IMR-90 (cell line): ENCODE results near the gene PLXNA4. TPM values are rescaled to one million over a fixed set of nuclear protein-coding genes. Genes with fewer than 3 reads are reported as not detected.

ENCODE experiments used
- ATAC-seq: fragments of 200-7000 bp; cut with Tn5 transposase; 2 replicates; pipeline ENCODE4 v1.9.1; 2020; ENCODE audit warnings: low read depth, mild to moderate bottlenecking, moderate library complexity
- BruUV-seq: library from RNA; stranded (reverse); fragments of 400-500 nt; replicated peaks from 2 replicates; lab custom pipeline; 2021; lab: Mats Ljungman, UMichigan
- CTCF ChIA-PET: fragments of 300-600 bp; formaldehyde crosslinking; extraction: SDS; loops from one replicate; lab custom pipeline; 2021; ENCODE audit warnings: antibody characterized with exemption; lab: Yijun Ruan, JAX
- POLR2A ChIA-PET: fragments of 300-600 bp; sonication (Branson Sonifier 250); formaldehyde crosslinking; loops from one replicate; lab custom pipeline; 2022; ENCODE audit warnings: antibody characterized with exemption; ENCODE audit not compliant: unreplicated experiment; lab: Charles Lee
- DNase-seq: peaks from one replicate; pipeline ENCODE4 v3.0.0; 2013
- H2AFZ ChIP-seq: replicated peaks from 2 replicates; pipeline ENCODE3; 2013; ENCODE audit warnings: low read length, mild to moderate bottlenecking; ENCODE audit not compliant: poor library complexity
- H2AK5ac ChIP-seq: 2 replicates; pipeline ENCODE4 v1.6.1; 2013; ENCODE audit warnings: low read depth, low read length, inconsistent platforms
- H2AK9ac ChIP-seq: replicated peaks from 2 replicates; pipeline ENCODE3; 2013; ENCODE audit warnings: mild to moderate bottlenecking, low read depth, low read length, moderate library complexity; ENCODE audit not compliant: poor library complexity
- H2BK120ac ChIP-seq: 2 replicates; pipeline ENCODE4 v1.6.1; 2013; ENCODE audit warnings: low read depth, low read length, inconsistent platforms
- H2BK15ac ChIP-seq: 3 replicates; pipeline ENCODE4 v1.6.1; 2013; ENCODE audit warnings: low read depth, low read length, inconsistent platforms
- H2BK20ac ChIP-seq: 2 replicates; pipeline ENCODE4 v1.6.1; 2013; ENCODE audit warnings: low read depth, mild to moderate bottlenecking, inconsistent platforms, low read length, moderate library complexity
- H2BK5ac ChIP-seq: 2 replicates; pipeline ENCODE4 v1.6.1; 2013; ENCODE audit warnings: mild to moderate bottlenecking, low read depth, low read length, inconsistent platforms; ENCODE audit not compliant: poor library complexity, severe bottlenecking
- H3K14ac ChIP-seq: replicated peaks from 2 replicates; pipeline ENCODE4 v1.6.1; 2013; ENCODE audit warnings: low read depth, low read length, inconsistent platforms
- H3K18ac ChIP-seq: 2 replicates; pipeline ENCODE4 v1.6.1; 2013; ENCODE audit warnings: low read depth, low read length, control low read depth
- H3K23ac ChIP-seq: 2 replicates; pipeline ENCODE4 v1.6.1; 2013; ENCODE audit warnings: low read depth, low read length, inconsistent platforms
- H3K27ac ChIP-seq: 2 replicates; pipeline ENCODE4 v1.5.1; 2013; ENCODE audit warnings: mild to moderate bottlenecking, control low read depth, low read length; ENCODE audit not compliant: insufficient read depth
- H3K27me3 ChIP-seq: 2 replicates; pipeline ENCODE4 v1.6.1; 2013; ENCODE audit warnings: low read length; ENCODE audit not compliant: control insufficient read depth, insufficient read depth
- H3K36me3 ChIP-seq: 2 replicates; pipeline ENCODE4 v1.6.1; 2013; ENCODE audit warnings: low read length, mixed read lengths; ENCODE audit not compliant: control insufficient read depth, insufficient read depth
- H3K4ac ChIP-seq: 2 replicates; pipeline ENCODE4 v1.6.1; 2013; ENCODE audit warnings: low read depth, low read length, inconsistent platforms
- H3K4me1 ChIP-seq: 2 replicates; pipeline ENCODE4 v1.6.1; 2013; ENCODE audit warnings: low read length, mixed read lengths; ENCODE audit not compliant: control insufficient read depth, insufficient read depth
- H3K4me2 ChIP-seq: 2 replicates; pipeline ENCODE4 v1.6.1; 2013; ENCODE audit warnings: low read depth, mild to moderate bottlenecking, control low read depth, low read length, moderate library complexity
- H3K4me3 ChIP-seq: 2 replicates; pipeline ENCODE4 v1.5.1; 2013; ENCODE audit warnings: low read depth, mild to moderate bottlenecking, control low read depth, low read length, moderate library complexity; ENCODE audit not compliant: insufficient read depth
- H3K56ac ChIP-seq: 2 replicates; pipeline ENCODE4 v1.6.1; 2013; ENCODE audit warnings: low read length, inconsistent platforms; ENCODE audit not compliant: insufficient read depth; ENCODE audit errors: extremely low read depth
- H3K79me1 ChIP-seq, 2 experiments: 2 replicates each; pipeline ENCODE4 v1.6.1; 2013; ENCODE audit warnings: low read length in 2 of 2, inconsistent platforms in 1 of 2, low read depth in 1 of 2
- H3K9ac ChIP-seq: 2 replicates; pipeline ENCODE4 v1.6.1; 2013; ENCODE audit warnings: low read depth, low read length, control low read depth
- H3K9me1 ChIP-seq: 2 replicates; pipeline ENCODE4 v1.6.1; 2013; ENCODE audit warnings: low read length, inconsistent platforms; ENCODE audit not compliant: insufficient read depth
- H3K9me3 ChIP-seq: 2 replicates; pipeline ENCODE4 v1.6.1; 2013; ENCODE audit warnings: low read length; ENCODE audit not compliant: control insufficient read depth, insufficient read depth
- H4K20me1 ChIP-seq: 2 replicates; pipeline ENCODE4 v1.6.1; 2013; ENCODE audit warnings: low read length, inconsistent platforms; ENCODE audit not compliant: insufficient read depth
- H4K5ac ChIP-seq: 2 replicates; pipeline ENCODE4 v1.6.1; 2013; ENCODE audit warnings: mild to moderate bottlenecking, low read depth, low read length, control low read depth
- H4K8ac ChIP-seq, 2 experiments: 2 replicates each; pipeline ENCODE4 v1.6.1; 2013; ENCODE audit warnings: low read depth in 2 of 2, low read length in 2 of 2, control low read depth in 1 of 2, inconsistent platforms in 1 of 2
- H4K91ac ChIP-seq: 2 replicates; pipeline ENCODE4 v1.6.1; 2013; ENCODE audit warnings: low read depth, low read length, inconsistent platforms; ENCODE audit not compliant: insufficient read depth
- BHLHE40 ChIP-seq: fragments of 150-350 bp; IDR thresholded peaks from 2 replicates; pipeline ENCODE4 v1.6.1; 2016; ENCODE audit warnings: mild to moderate bottlenecking, low read depth, low read length
- CEBPB ChIP-seq: IDR thresholded peaks from 2 replicates; pipeline ENCODE4 v1.6.1; 2012; ENCODE audit warnings: low read depth, low read length, improper control_type of control experiment
- CHD1 ChIP-seq: IDR thresholded peaks from 2 replicates; pipeline ENCODE4 v1.6.1; 2012; ENCODE audit warnings: low read depth, low read length, improper control_type of control experiment
- FOS ChIP-seq: fragments of 150-350 bp; IDR thresholded peaks from 2 replicates; pipeline ENCODE4 v1.6.1; 2016; ENCODE audit warnings: low read depth, low read length
- MAFK ChIP-seq: IDR thresholded peaks from 2 replicates; pipeline ENCODE4 v1.6.1; 2012; ENCODE audit warnings: low read depth, low read length, improper control_type of control experiment
- MAZ ChIP-seq: IDR thresholded peaks from 2 replicates; pipeline ENCODE4 v1.6.1; 2012; ENCODE audit warnings: low read depth, mild to moderate bottlenecking, low read length, improper control_type of control experiment, moderate library complexity, borderline replicate concordance
- MXI1 ChIP-seq: IDR thresholded peaks from 2 replicates; pipeline ENCODE4 v1.6.1; 2012; ENCODE audit warnings: low read depth, mild to moderate bottlenecking, low read length, moderate library complexity, borderline replicate concordance
- POLR2A ChIP-seq: IDR thresholded peaks from 2 replicates; pipeline ENCODE4 v1.6.1; 2012; ENCODE audit warnings: mild to moderate bottlenecking, low read depth, low read length
- RCOR1 ChIP-seq: IDR thresholded peaks from 2 replicates; pipeline ENCODE4 v1.6.1; 2012; ENCODE audit warnings: mild to moderate bottlenecking, low read length, improper control_type of control experiment; ENCODE audit not compliant: insufficient replicate concordance
- SMC3 ChIP-seq: fragments of 150-350 bp; IDR thresholded peaks from 2 replicates; pipeline ENCODE4 v1.6.1; 2016; ENCODE audit warnings: low read depth, mild to moderate bottlenecking, antibody characterized with exemption, low read length, moderate library complexity
- dilution Hi-C: fragments of 300-500 bp; cut with HindIII; formaldehyde crosslinking; loops from one replicate; pipeline ENCODE4 v1.14.3; 2018; ENCODE audit warnings: low sequenced_read_pairs; ENCODE audit not compliant: unreplicated experiment
- in situ Hi-C: fragments of 300-500 bp; cut with MboI; formaldehyde crosslinking; loops from 3 replicates; pipeline ENCODE4 v1.14.3; 2019; ENCODE audit warnings: low sequenced_read_pairs, inconsistent platforms, mixed read lengths
- intact Hi-C: fragments of 100-400 bp; cut with micrococcal nuclease; formaldehyde crosslinking; loops from 2 replicates; pipeline ENCODE4 v1.10.0; 2022
- polyA plus RNA-seq, 3 experiments: library from polyadenylated mRNA; depleted of rRNA; stranded (reverse); fragments of >200 nt; gene quantifications; 2 replicates each; pipeline ENCODE4 v1.2.3, GENCODE V29; 2012; ENCODE audit warnings: low replicate concordance in 1 of 3
- total RNA-seq: library from RNA; depleted of rRNA; stranded (reverse); fragments of >200 nt; gene quantifications from 2 replicates; pipeline ENCODE4 v1.2.3, GENCODE V29; 2012
- TF ChIP-seq, protein P1 (sequence below): fragments of 150-350 bp; IDR thresholded peaks from 2 replicates; pipeline ENCODE4 v1.6.1; 2016; ENCODE audit warnings: low read depth, mild to moderate bottlenecking, low read length, moderate library complexity, borderline replicate concordance
- TF ChIP-seq, protein P2 (sequence below): conservative IDR thresholded peaks from 2 replicates; pipeline ENCODE4 v1.5.1; 2012; ENCODE audit warnings: mild to moderate bottlenecking, low read depth, low read length, improper control_type of control experiment

Gene PLXNA4
- total and polyA plus RNA-seq, 2 of the 4 experiments (the other 2 are of a cell fraction) = under 0.01 TPM

DNA sequence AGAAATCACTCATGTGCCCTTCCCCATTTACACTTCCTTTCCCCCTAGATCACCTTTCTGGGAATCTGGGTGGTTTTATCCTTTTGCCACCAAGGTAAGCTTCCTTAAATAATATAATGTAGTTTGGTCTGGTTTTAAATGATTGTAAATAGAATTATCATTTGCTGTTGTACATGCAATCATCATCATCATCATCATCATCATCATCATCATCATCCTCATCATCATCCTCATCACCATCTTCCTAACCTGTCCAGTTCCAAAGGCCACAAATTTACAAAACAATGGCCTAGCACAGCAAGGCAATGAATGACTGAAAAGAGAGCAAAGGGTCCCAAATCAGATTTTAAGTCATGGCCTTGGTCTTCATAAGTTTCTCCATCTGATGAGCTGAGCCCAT is 329.7 kb downstream of the PLXNA4 start:
- Histone ChIP-seq H3K4me1 (no peaks in the 10 kb centered on the region), H3K14ac (no peak overlapping the region), H3K56ac (no peak overlapping the region), H2BK120ac (no peak overlapping the region), H3K4me2 (no peak overlapping the region), H3K79me1 (no peaks in the 10 kb centered on the region), H4K20me1 (no peaks in the 10 kb centered on the region), H3K27ac (no peak overlapping the region), H4K8ac (no peak overlapping the region), H3K23ac (no peak overlapping the region), H2BK15ac (no peak overlapping the region), H4K5ac (no peak overlapping the region), H3K9me1 (no peaks in the 10 kb centered on the region), H3K9ac (no peak overlapping the region), H3K9me3 (no peaks in the 10 kb centered on the region), H3K36me3 (no peaks in the 10 kb centered on the region), H3K27me3 (no peaks in the 10 kb centered on the region), H3K4me3 (no peak overlapping the region), H4K91ac (no peak overlapping the region), H3K18ac (no peak overlapping the region), H2BK20ac (no peak overlapping the region), H2AK9ac (no peak overlapping the region), H2AFZ (no peak overlapping the region), H3K4ac (no peak overlapping the region), H2BK5ac (no peak overlapping the region), H2AK5ac (no peak overlapping the region)
- no TSS peak for BruUV-seq
- TF ChIP-seq CHD1 (no peak), RCOR1 (no peak), FOS (no peak), MAFK (no peak), MXI1 (no peak), SMC3 (no peak), POLR2A (no peak), MAZ (no peak), CEBPB (no peak), BHLHE40 (no peak)
- TF ChIP-seq, protein P1, sequence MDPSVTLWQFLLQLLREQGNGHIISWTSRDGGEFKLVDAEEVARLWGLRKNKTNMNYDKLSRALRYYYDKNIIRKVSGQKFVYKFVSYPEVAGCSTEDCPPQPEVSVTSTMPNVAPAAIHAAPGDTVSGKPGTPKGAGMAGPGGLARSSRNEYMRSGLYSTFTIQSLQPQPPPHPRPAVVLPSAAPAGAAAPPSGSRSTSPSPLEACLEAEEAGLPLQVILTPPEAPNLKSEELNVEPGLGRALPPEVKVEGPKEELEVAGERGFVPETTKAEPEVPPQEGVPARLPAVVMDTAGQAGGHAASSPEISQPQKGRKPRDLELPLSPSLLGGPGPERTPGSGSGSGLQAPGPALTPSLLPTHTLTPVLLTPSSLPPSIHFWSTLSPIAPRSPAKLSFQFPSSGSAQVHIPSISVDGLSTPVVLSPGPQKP = no peak
- TF ChIP-seq, protein P2, sequence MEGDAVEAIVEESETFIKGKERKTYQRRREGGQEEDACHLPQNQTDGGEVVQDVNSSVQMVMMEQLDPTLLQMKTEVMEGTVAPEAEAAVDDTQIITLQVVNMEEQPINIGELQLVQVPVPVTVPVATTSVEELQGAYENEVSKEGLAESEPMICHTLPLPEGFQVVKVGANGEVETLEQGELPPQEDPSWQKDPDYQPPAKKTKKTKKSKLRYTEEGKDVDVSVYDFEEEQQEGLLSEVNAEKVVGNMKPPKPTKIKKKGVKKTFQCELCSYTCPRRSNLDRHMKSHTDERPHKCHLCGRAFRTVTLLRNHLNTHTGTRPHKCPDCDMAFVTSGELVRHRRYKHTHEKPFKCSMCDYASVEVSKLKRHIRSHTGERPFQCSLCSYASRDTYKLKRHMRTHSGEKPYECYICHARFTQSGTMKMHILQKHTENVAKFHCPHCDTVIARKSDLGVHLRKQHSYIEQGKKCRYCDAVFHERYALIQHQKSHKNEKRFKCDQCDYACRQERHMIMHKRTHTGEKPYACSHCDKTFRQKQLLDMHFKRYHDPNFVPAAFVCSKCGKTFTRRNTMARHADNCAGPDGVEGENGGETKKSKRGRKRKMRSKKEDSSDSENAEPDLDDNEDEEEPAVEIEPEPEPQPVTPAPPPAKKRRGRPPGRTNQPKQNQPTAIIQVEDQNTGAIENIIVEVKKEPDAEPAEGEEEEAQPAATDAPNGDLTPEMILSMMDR = no peak
- ChIA-PET POLR2A (no interaction called here), CTCF (no interaction called here)
- in situ Hi-C loops (no loop called here), dilution Hi-C loops (no loop called here), intact Hi-C loops (no loop called here)
- DNase-seq = no peak
- ATAC-seq = no peak
